Omental fat pad (tissue), 4 donors: Measurements from ENCODE around the gene SKOR1. TPM values are rescaled to one million over a fixed set of nuclear protein-coding genes. Genes with fewer than 3 reads are reported as not detected.
A peak's percentile ranks its signal among the peaks of the same experiment; 100 is the strongest.

ENCODE experiments used
- ATAC-seq: fragments of 150-250 bp; one replicate; pipeline ENCODE4 v1.9.1; 2016; ENCODE audit warnings: mild to moderate bottlenecking, moderate library complexity; ENCODE audit not compliant: low FRiP score
- DNase-seq: peaks from one replicate; pipeline ENCODE4 v3.0.0-alpha.2; 2019; ENCODE audit warnings: low spot score
- CTCF ChIP-seq, 3 donors: fragments of 450-650 bp; IDR thresholded peaks; one replicate each; pipeline ENCODE4 v1.5.1; 2016 to 2017; ENCODE audit warnings: antibody characterized with exemption in 3 of 3, mild to moderate bottlenecking in 3 of 3, moderate library complexity in 2 of 3
- total RNA-seq, 4 donors: library from RNA; depleted of rRNA; stranded (reverse); fragments of >200 nt; gene quantifications; one replicate each; pipeline ENCODE4 v1.1.0, GENCODE V29; 2016

Gene SKOR1
- total RNA-seq, 4 donors from 2014 or later = 0.19 to 1.1 (median 0.49) TPM

GRCh38 chr15:67843092-67843501 is 17.8 kb downstream of the SKOR1 start:
- DNase-seq = no peak
- ATAC-seq = no peak
- TF ChIP-seq CTCF (IDR thresholded peaks at IDR 0.05) = no peak

GRCh38 chr15:67843571-67844387 is 18.5 kb downstream of the SKOR1 start:
- no peak for DNase-seq
- no peak for TF ChIP-seq CTCF (IDR thresholded peaks at IDR 0.05)
- ATAC-seq = peak; percentile 66

- TF ChIP-seq CTCF (IDR thresholded peaks at IDR 0.05) = no peak
- ATAC-seq (no peak), DNase-seq (no peak)
Observed at GRCh38 chr15:67845974-67846373, 20.7 kb downstream of the SKOR1 start.

- DNase-seq = no peak
- no peak for TF ChIP-seq CTCF (IDR thresholded peaks at IDR 0.05)
- no peak for ATAC-seq
Observed at GRCh38 chr15:67849538-67849937, 24.2 kb downstream of the SKOR1 start.

- TF ChIP-seq CTCF (IDR thresholded peaks at IDR 0.05) = no peak
- ATAC-seq (no peak), DNase-seq (no peak)
Observed at GRCh38 chr15:67850336-67850735, 25.0 kb downstream of the SKOR1 start.

- DNase-seq (no peak), ATAC-seq (peak; percentile 65)
- no peak for TF ChIP-seq CTCF (IDR thresholded peaks at IDR 0.05)
Observed at GRCh38 chr15:67850994-67851571, 25.8 kb downstream of the SKOR1 start.

GRCh38 chr15:67852418-67852817 is 27.1 kb downstream of the SKOR1 start:
- DNase-seq (no peak), ATAC-seq (no peak)
- TF ChIP-seq CTCF (IDR thresholded peaks at IDR 0.05) = no peak
